K562 (cell line): Measurements from ENCODE around the gene TMEM63C. TPM values are rescaled to one million over a fixed set of nuclear protein-coding genes. Genes with fewer than 3 reads are reported as not detected.

ENCODE experiments used
- CBX8 ChIP-seq: fragments of 200-600 bp; sonication (generic); IDR thresholded peaks from 2 replicates; pipeline ENCODE4 v1.6.1; 2012; ENCODE audit warnings: borderline replicate concordance, mixed run types, low read depth, mild to moderate bottlenecking, moderate library complexity, mixed read lengths, low read length, control low read depth, inconsistent platforms; ENCODE audit not compliant: poor library complexity, severe bottlenecking; ENCODE audit errors: extremely low read depth
- ETV1 ChIP-seq: fragments of 450-650 bp; conservative IDR thresholded peaks from 2 replicates; pipeline ENCODE4 v1.6.1; 2016; ENCODE audit warnings: missing genetic modification characterization, control low read depth, low read depth, missing compliant biosample characterization
- NFXL1 ChIP-seq: fragments of 450-650 bp; formaldehyde crosslinking; IDR thresholded peaks from 2 replicates; pipeline ENCODE4 v1.4.0; 2021; ENCODE audit warnings: mild to moderate bottlenecking
- PTTG1 ChIP-seq: fragments of 450-650 bp; IDR thresholded peaks from 2 replicates; pipeline ENCODE4 v1.6.1; 2016; ENCODE audit warnings: low read depth, mild to moderate bottlenecking, missing genetic modification characterization, missing compliant biosample characterization
- ZNF133 ChIP-seq: fragments of 250-450 bp; sonication (Bioruptor Pico); IDR thresholded peaks from 2 replicates; pipeline ENCODE4 v1.4.0; 2020; ENCODE audit warnings: mild to moderate bottlenecking
- ZNF174 ChIP-seq: fragments of 250-450 bp; sonication (Bioruptor Pico); IDR thresholded peaks from 2 replicates; pipeline ENCODE4 v1.4.0; 2020; ENCODE audit warnings: mild to moderate bottlenecking
- polyA plus RNA-seq, 8 experiments: library from polyadenylated mRNA; depleted of rRNA in 4 of 8; stranded (reverse) in 5 of 8; unstranded in 3 of 8; fragments of >200 nt; fragmentation: Nextera tagmentation in 2 of 8; fragmentation: Illumina TruSeq in 1 of 8; extraction: Ambion mirVana in 2 of 8; extraction: Trizol in 1 of 8; gene quantifications; 2 replicates each; pipeline versions ENCODE4 v1.2.1 to v1.2.3, GENCODE V29; 2011 to 2014; ENCODE audit warnings: inconsistent platforms in 1 of 8, missing spikeins in 1 of 8
- total RNA-seq, 7 experiments: library from RNA; depleted of rRNA in 6 of 7; stranded (reverse); fragments of >200 nt in 6 of 7; fragmentation: Illumina TruSeq in 2 of 7; extraction: Trizol in 2 of 7; gene quantifications; 2 replicates each; pipeline versions ENCODE4 v1.2.1 to v1.2.3, GENCODE V29; 2011 to 2021; ENCODE audit warnings: low replicate concordance in 1 of 7
- TF ChIP-seq, protein P1 (sequence below): IDR thresholded peaks from 2 replicates; pipeline ENCODE4 v1.6.1; 2014; ENCODE audit warnings: antibody characterized with exemption
- TF ChIP-seq, protein P2 (sequence below): IDR thresholded peaks from 3 replicates; pipeline ENCODE4 v1.6.1; 2011; ENCODE audit warnings: borderline replicate concordance, mild to moderate bottlenecking, moderate library complexity; ENCODE audit not compliant: insufficient read length; ENCODE audit errors: extremely low read depth

Gene TMEM63C
- total and polyA plus RNA-seq, 9 of the 15 experiments (the other 6 are each of a cell fraction or from before 2014, with no cell fraction given) = 0.07 TPM; not detected in 8

DNA sequence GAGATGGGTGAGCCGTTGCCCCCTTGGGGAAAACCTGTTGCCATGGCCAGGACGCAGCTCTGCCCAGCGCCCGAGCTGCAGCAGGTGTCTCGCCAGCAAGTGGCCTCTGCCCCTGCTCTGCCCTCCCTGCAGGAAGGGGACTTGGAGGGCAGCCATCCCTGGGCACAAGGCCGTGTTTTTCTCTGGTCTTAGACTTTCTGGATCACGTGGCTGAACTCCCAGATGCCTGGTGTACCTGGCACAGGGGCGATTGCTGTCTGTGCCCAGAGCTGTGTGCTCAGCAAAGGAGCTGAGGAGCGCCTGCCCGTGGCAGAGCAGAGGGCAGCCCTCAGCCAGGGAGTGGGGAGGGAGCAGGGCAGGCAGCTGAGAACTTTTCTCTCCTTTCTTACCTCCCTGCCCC is 38.0 kb downstream of the TMEM63C start (continued):
- TF ChIP-seq ZNF133 (no peak), ETV1 (tag) (no peak), PTTG1 (tag) (no peak), NFXL1 (no peak), CBX8 (no peak), ZNF174 (CRISPR knock-in tag) (no peak)
- TF ChIP-seq, protein P1, sequence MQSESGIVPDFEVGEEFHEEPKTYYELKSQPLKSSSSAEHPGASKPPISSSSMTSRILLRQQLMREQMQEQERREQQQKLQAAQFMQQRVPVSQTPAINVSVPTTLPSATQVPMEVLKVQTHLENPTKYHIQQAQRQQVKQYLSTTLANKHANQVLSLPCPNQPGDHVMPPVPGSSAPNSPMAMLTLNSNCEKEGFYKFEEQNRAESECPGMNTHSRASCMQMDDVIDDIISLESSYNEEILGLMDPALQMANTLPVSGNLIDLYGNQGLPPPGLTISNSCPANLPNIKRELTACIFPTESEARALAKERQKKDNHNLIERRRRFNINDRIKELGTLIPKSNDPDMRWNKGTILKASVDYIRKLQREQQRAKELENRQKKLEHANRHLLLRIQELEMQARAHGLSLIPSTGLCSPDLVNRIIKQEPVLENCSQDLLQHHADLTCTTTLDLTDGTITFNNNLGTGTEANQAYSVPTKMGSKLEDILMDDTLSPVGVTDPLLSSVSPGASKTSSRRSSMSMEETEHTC = no peak
- TF ChIP-seq, protein P2, sequence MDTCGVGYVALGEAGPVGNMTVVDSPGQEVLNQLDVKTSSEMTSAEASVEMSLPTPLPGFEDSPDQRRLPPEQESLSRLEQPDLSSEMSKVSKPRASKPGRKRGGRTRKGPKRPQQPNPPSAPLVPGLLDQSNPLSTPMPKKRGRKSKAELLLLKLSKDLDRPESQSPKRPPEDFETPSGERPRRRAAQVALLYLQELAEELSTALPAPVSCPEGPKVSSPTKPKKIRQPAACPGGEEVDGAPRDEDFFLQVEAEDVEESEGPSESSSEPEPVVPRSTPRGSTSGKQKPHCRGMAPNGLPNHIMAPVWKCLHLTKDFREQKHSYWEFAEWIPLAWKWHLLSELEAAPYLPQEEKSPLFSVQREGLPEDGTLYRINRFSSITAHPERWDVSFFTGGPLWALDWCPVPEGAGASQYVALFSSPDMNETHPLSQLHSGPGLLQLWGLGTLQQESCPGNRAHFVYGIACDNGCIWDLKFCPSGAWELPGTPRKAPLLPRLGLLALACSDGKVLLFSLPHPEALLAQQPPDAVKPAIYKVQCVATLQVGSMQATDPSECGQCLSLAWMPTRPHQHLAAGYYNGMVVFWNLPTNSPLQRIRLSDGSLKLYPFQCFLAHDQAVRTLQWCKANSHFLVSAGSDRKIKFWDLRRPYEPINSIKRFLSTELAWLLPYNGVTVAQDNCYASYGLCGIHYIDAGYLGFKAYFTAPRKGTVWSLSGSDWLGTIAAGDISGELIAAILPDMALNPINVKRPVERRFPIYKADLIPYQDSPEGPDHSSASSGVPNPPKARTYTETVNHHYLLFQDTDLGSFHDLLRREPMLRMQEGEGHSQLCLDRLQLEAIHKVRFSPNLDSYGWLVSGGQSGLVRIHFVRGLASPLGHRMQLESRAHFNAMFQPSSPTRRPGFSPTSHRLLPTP = no peak
